Ishikawa (cell line): ENCODE measurements around the gene TMEM89.

Experiments used
- CEBPB ChIP-seq: IDR thresholded peaks from 2 replicates; pipeline ENCODE4 v1.6.1; 2012
- CREB1 ChIP-seq: IDR thresholded peaks from 2 replicates; pipeline ENCODE4 v1.6.1; 2012; ENCODE audit warnings: low read depth
- EGR1 ChIP-seq: IDR thresholded peaks from 2 replicates; pipeline ENCODE4 v1.6.1; 2012
- EP300 ChIP-seq: IDR thresholded peaks from 2 replicates; pipeline ENCODE4 v1.6.1; 2012; ENCODE audit warnings: borderline replicate concordance
- FOXM1 ChIP-seq: IDR thresholded peaks from 2 replicates; pipeline ENCODE4 v1.6.1; 2012; ENCODE audit warnings: low read depth, borderline replicate concordance
- MAX ChIP-seq: IDR thresholded peaks from 2 replicates; pipeline ENCODE4 v1.6.1; 2012
- NFIC ChIP-seq: IDR thresholded peaks from 2 replicates; pipeline ENCODE4 v1.6.1; 2012
- RAD21 ChIP-seq: IDR thresholded peaks from 2 replicates; pipeline ENCODE4 v1.6.1; 2012; ENCODE audit warnings: low read depth
- TAF1 ChIP-seq: IDR thresholded peaks from 2 replicates; pipeline ENCODE4 v1.6.1; 2012; ENCODE audit warnings: low read depth, mild to moderate bottlenecking
- TCF12 ChIP-seq: IDR thresholded peaks from 2 replicates; pipeline ENCODE4 v1.6.1; 2012; ENCODE audit warnings: low read depth
- TEAD4 ChIP-seq: IDR thresholded peaks from 2 replicates; pipeline ENCODE4 v1.6.1; 2012
- YY1 ChIP-seq: IDR thresholded peaks from 2 replicates; pipeline ENCODE4 v1.6.1; 2012; ENCODE audit warnings: low read depth
- ZBTB7A ChIP-seq: IDR thresholded peaks from 2 replicates; pipeline ENCODE4 v1.6.1; 2012; ENCODE audit warnings: low read depth
- TF ChIP-seq, protein P1 (sequence below): IDR thresholded peaks from 2 replicates; pipeline ENCODE4 v1.6.1; 2012; ENCODE audit warnings: low read depth, mild to moderate bottlenecking
- TF ChIP-seq, protein P2 (sequence below): IDR thresholded peaks from 2 replicates; pipeline ENCODE4 v1.6.1; 2012

TMEM89 gene

DNA sequence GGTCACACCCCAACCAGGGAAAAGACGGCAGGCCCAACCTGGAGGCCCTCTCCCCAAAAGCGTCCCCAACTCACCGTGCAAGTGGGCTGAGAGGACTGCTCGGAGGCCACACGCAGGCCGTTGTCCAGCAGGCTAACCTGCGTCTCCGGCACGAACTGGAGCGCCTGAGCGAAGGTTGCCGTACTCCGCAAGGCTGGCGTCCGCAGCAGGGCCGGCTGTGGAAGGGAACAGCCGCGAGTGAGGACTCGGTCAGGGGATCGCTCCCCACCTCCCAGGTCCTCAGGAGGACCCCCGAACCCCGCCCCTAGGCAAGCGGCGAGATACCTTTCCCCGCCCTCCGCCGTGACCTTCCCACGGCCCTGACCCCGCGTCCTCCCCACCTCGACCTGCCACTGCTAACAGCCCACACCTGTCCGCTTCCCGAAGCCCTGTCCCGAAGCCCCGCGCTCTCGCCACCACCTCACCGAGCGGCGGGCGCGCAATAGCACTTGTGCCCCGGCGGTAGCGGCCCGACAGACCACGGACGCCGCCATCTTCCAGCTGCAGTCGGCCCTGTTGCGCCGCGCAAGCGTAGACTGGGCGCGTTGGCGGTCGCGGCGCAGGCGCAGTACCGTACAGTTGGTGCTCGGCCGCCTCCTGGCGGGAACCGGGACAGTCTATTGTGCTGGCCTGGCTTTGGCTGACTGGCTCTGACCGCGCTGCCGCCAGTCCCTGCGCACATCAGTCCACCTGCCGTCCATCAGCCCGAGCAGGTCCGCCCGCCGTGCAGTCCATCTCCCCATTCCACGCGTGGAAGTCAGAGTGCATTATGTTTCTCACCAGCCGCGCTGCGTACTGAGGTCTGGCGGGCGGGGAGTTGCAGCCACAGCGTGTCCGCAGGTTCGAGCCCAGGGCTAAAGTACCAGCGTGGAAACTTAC, 12.2 kb downstream of the TMEM89 start, which contains the start of gene UQCRC1:
TSS of gene UQCRC1 (minus strand) at position 559 of the 918 bp plus-strand sequence. CDS start at position 533, 26 bp downstream.
- TF ChIP-seq EGR1 = peak; percentile 87
- 0 out of 2 replicates have a peak, but pooled peaks have one; percentile 49 for TF ChIP-seq TCF12
- TF ChIP-seq MAX = peak; percentile 88
- TF ChIP-seq ZBTB7A = no peak
- no peak for TF ChIP-seq CEBPB
- peak; percentile 33; the same call in 1 of the 2 replicates for TF ChIP-seq RAD21
- TF ChIP-seq TAF1 = peak; percentile 96
- TF ChIP-seq CREB1 = no peak
- TF ChIP-seq EP300 = no peak; the same call in 1 of the 2 replicates
- TF ChIP-seq, protein P1, sequence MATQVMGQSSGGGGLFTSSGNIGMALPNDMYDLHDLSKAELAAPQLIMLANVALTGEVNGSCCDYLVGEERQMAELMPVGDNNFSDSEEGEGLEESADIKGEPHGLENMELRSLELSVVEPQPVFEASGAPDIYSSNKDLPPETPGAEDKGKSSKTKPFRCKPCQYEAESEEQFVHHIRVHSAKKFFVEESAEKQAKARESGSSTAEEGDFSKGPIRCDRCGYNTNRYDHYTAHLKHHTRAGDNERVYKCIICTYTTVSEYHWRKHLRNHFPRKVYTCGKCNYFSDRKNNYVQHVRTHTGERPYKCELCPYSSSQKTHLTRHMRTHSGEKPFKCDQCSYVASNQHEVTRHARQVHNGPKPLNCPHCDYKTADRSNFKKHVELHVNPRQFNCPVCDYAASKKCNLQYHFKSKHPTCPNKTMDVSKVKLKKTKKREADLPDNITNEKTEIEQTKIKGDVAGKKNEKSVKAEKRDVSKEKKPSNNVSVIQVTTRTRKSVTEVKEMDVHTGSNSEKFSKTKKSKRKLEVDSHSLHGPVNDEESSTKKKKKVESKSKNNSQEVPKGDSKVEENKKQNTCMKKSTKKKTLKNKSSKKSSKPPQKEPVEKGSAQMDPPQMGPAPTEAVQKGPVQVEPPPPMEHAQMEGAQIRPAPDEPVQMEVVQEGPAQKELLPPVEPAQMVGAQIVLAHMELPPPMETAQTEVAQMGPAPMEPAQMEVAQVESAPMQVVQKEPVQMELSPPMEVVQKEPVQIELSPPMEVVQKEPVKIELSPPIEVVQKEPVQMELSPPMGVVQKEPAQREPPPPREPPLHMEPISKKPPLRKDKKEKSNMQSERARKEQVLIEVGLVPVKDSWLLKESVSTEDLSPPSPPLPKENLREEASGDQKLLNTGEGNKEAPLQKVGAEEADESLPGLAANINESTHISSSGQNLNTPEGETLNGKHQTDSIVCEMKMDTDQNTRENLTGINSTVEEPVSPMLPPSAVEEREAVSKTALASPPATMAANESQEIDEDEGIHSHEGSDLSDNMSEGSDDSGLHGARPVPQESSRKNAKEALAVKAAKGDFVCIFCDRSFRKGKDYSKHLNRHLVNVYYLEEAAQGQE = no peak
- TF ChIP-seq YY1 = peak; percentile 97
- 0 out of 2 replicates have a peak, but pooled peaks have one; percentile 31 for TF ChIP-seq TEAD4
- no peak for TF ChIP-seq FOXM1
- TF ChIP-seq, protein P2, sequence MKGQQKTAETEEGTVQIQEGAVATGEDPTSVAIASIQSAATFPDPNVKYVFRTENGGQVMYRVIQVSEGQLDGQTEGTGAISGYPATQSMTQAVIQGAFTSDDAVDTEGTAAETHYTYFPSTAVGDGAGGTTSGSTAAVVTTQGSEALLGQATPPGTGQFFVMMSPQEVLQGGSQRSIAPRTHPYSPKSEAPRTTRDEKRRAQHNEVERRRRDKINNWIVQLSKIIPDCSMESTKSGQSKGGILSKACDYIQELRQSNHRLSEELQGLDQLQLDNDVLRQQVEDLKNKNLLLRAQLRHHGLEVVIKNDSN = no peak

- TF ChIP-seq CEBPB (no peak), YY1 (no peak), TCF12 (no peak), EGR1 (no peak), NFIC (no peak), MAX (no peak), RAD21 (no peak), ZBTB7A (no peak), TAF1 (no peak), CREB1 (no peak), TEAD4 (no peak), EP300 (no peak), FOXM1 (no peak)
- TF ChIP-seq, protein P2 = no peak
- TF ChIP-seq, protein P1 = no peak
Observed at GRCh38 chr3:48607519-48607918, 14.1 kb downstream of the TMEM89 start.

DNA sequence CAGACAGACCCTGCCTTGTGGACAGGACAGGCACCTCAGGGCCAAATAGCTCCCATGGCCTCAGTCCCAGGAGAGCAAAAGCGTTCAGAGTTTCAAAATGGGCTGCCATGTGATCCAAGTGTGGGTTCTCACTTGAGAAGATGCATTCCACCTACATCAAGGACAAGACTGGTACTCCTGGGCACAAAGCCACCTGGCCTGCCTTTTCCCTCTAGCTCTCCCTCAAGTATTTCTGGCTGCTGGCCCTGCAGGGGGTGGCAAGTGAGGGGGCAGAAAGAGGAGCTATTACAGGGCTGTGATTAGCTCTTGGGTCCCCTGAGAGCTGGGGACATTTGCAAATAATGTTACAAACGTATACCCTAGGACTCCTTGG, 20.0 kb downstream of the TMEM89 start:
- TF ChIP-seq EGR1 (no peak), TCF12 (no peak), EP300 (no peak), TAF1 (no peak), MAX (no peak), YY1 (no peak), NFIC (no peak), CEBPB (no peak)
- TF ChIP-seq, protein P2 = no peak
- TF ChIP-seq, protein P1 = no peak
